Lung (tissue), 12 donors: ENCODE measurements around the gene MAPKAPK2. TPM values are rescaled to one million over a fixed set of nuclear protein-coding genes. Genes with fewer than 3 reads are reported as not detected.

Source experiments
- ATAC-seq: fragments of 200-7000 bp; cut with Tn5 transposase; one replicate; pipeline ENCODE4 v1.9.1; 2020; ENCODE audit warnings: moderate number of reproducible peaks; ENCODE audit not compliant: insufficient read depth, low FRiP score
- DNase-seq, 3 donors: peaks; one replicate each; pipeline ENCODE4 v3.0.0-alpha.2; 2013 to 2017
- H3K27ac ChIP-seq, 2 donors: one replicate each; pipeline ENCODE4 v1.5.1; 2013; ENCODE audit warnings: mild to moderate bottlenecking in 2 of 2, moderate library complexity in 2 of 2, control low read depth in 1 of 2, inconsistent platforms in 1 of 2, low read depth in 1 of 2, low read length in 1 of 2
- H3K27me3 ChIP-seq, 3 donors: one replicate each; pipeline ENCODE4 v1.5.1; 2013; ENCODE audit warnings: low read length in 2 of 3; ENCODE audit not compliant: control insufficient read depth in 3 of 3, insufficient read depth in 3 of 3
- H3K36me3 ChIP-seq, 4 donors: one replicate each; pipeline ENCODE4 v1.5.1; 2013; ENCODE audit warnings: low read length in 4 of 4, mild to moderate bottlenecking in 1 of 4, moderate library complexity in 1 of 4; ENCODE audit not compliant: control insufficient read depth in 4 of 4, insufficient read depth in 4 of 4
- H3K4me1 ChIP-seq, 5 donors: one replicate each; pipeline ENCODE4 v1.5.1; 2013; ENCODE audit warnings: low read length in 5 of 5, mild to moderate bottlenecking in 2 of 5, moderate library complexity in 1 of 5; ENCODE audit not compliant: control insufficient read depth in 5 of 5, insufficient read depth in 5 of 5
- H3K4me3 ChIP-seq: one replicate; pipeline ENCODE4 v1.5.1; 2013; ENCODE audit warnings: mild to moderate bottlenecking, control low read depth, moderate library complexity
- H3K9ac ChIP-seq, 2 donors: one replicate each; pipeline ENCODE4 v1.5.1; 2013; ENCODE audit warnings: low read length in 2 of 2, control low read depth in 1 of 2; ENCODE audit not compliant: insufficient read depth in 1 of 2
- H3K9me3 ChIP-seq, 4 donors: one replicate each; pipeline ENCODE4 v1.5.1; 2013; ENCODE audit warnings: low read length in 3 of 4, mild to moderate bottlenecking in 1 of 4, moderate library complexity in 1 of 4; ENCODE audit not compliant: control insufficient read depth in 4 of 4, insufficient read depth in 3 of 4
- WGBS, 2 donors: extraction: QIAGEN DNeasy Blood & Tissue Kit; methylation state at CpG; one replicate each; pipeline ENCODE4 v1.1.7; 2013; 5-methylcytosine and 5-hydroxymethylcytosine counted together
- polyA plus RNA-seq, 2 donors: library from polyadenylated mRNA; stranded (reverse); fragments of 200-250 nt; gene quantifications; one replicate each; pipeline ENCODE4 v1.2.1, GENCODE V29; 2013
- total RNA-seq, 2 donors: library from RNA; depleted of rRNA in 1 of 2; stranded (reverse); fragments of >200 nt in 1 of 2; gene quantifications; one replicate each; pipeline ENCODE4 v1.2.1, GENCODE V29; 2014 to 2021
- TF ChIP-seq, protein P1 (sequence below): IDR thresholded peaks from 2 replicates; pipeline ENCODE4 v1.5.1; 2012; ENCODE audit warnings: mild to moderate bottlenecking; ENCODE audit errors: control extremely low read depth, extremely low read depth
- donor health status: control.
- donor health status: control.
- donor health status: Bipolar disorder and iron deficiency.
- donor health status: healthy.
- donor health status: DM: yes; HTN: yes; CAD: no.

MAPKAPK2 gene
- total and polyA plus RNA-seq, 4 donors = 35.8 to 116 (median 75.1) TPM

DNA sequence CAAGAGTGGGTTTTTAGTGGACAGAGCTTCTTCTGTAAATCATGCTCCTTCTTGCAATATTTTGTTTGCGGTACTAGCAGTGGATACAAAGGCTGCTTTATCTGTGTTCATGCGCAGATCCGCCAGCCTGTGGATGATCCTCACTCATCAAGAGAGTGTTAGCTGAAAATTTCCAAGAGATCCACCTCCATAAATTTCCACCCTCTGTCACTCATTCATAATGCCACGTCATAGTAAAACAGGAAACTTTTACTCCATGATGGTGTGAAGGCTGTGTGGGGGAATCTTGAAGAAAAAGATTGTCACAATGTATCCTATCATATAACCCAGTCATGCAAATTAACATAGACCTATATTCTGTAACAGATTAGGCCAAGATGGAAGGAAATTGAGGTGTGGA lies 4.4 kb upstream of the MAPKAPK2 start:
- H3K27me3 ChIP-seq = peaks cover 0 to 6% (median 0%) of the 10 kb centered on the region in 3 donors
- DNase-seq (no peak), ATAC-seq (no peak)
- H3K4me1 ChIP-seq = peaks cover 0 to 6% (median 3%) of the 10 kb centered on the region in 5 donors
- no peak overlapping the region for H3K4me3 ChIP-seq
- no peaks in the 10 kb centered on the region for H3K9me3 ChIP-seq
- H3K36me3 ChIP-seq = no peaks in the 10 kb centered on the region
- no peak overlapping the region for H3K27ac ChIP-seq
- 73 to 77% methylated on average over 4 of the region's 4 CpGs for WGBS, 2 donors
- TF ChIP-seq, protein P1, sequence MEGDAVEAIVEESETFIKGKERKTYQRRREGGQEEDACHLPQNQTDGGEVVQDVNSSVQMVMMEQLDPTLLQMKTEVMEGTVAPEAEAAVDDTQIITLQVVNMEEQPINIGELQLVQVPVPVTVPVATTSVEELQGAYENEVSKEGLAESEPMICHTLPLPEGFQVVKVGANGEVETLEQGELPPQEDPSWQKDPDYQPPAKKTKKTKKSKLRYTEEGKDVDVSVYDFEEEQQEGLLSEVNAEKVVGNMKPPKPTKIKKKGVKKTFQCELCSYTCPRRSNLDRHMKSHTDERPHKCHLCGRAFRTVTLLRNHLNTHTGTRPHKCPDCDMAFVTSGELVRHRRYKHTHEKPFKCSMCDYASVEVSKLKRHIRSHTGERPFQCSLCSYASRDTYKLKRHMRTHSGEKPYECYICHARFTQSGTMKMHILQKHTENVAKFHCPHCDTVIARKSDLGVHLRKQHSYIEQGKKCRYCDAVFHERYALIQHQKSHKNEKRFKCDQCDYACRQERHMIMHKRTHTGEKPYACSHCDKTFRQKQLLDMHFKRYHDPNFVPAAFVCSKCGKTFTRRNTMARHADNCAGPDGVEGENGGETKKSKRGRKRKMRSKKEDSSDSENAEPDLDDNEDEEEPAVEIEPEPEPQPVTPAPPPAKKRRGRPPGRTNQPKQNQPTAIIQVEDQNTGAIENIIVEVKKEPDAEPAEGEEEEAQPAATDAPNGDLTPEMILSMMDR = no peak
- no peak overlapping the region for H3K9ac ChIP-seq

DNA sequence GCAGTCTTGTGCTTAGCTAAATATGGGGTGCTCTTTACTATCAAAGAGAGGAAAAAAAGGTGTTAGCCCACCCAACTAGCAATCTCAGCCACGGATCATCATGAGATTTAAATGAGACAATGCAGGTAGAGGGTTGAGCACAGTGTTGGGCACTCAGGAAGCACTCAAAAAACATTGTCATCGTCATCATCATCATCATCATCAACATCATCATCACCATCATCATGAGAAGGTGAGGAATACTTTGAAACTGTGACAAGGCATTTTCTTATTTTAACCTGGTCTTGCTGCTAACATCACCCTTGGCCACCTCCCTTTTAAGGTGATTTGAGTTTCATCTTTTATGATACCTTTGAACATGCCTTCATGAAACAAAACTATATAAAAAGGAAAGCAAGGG lies 3.3 kb upstream of the MAPKAPK2 start:
- Histone ChIP-seq H3K27me3 (peaks cover 0 to 6% (median 0%) of the 10 kb centered on the region in 3 donors), H3K9me3 (no peaks in the 10 kb centered on the region), H3K4me1 (peaks cover 0 to 7% (median under 1%) of the 10 kb centered on the region in 5 donors), H3K36me3 (no peaks in the 10 kb centered on the region), H3K27ac (no peak overlapping the region), H3K9ac (no peak overlapping the region), H3K4me3 (no peak overlapping the region)
- TF ChIP-seq, protein P1 = no peak
- 71 to 78% methylated on average over 2 of the region's 2 CpGs for WGBS, 2 donors
- no peak for DNase-seq
- no peak for ATAC-seq

DNA sequence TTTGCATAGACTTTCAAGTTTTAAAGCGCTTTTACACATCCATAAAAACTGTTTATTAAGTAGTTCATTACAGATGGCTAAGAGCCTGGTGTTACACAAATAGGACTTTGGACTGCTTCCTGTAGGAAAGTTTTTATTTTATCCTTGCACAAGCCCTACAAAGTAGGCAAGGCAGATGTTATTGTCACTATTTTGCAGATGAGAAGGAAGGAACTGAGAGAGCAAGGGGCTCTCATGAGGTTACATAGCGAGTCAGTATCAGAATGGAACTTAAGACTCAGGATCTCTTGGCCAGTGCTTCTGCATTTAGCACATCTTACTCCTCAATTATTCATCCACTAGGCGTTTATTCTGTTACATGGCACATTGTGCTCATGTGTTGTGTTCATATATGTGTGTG lies 2.6 kb upstream of the MAPKAPK2 start:
- Histone ChIP-seq H3K27me3 (peaks cover 0 to 6% (median 0%) of the 10 kb centered on the region in 3 donors), H3K36me3 (no peaks in the 10 kb centered on the region), H3K9me3 (no peaks in the 10 kb centered on the region), H3K4me3 (no peak overlapping the region), H3K4me1 (peaks cover 0 to 14% (median 6%) of the 10 kb centered on the region in 5 donors), H3K27ac (no peak overlapping the region), H3K9ac (no peak overlapping the region)
- WGBS, 2 donors = 79 to 80% methylated on average over 3 of the region's 3 CpGs
- no peak for ATAC-seq
- TF ChIP-seq, protein P1 = no peak
- DNase-seq = no peak

DNA sequence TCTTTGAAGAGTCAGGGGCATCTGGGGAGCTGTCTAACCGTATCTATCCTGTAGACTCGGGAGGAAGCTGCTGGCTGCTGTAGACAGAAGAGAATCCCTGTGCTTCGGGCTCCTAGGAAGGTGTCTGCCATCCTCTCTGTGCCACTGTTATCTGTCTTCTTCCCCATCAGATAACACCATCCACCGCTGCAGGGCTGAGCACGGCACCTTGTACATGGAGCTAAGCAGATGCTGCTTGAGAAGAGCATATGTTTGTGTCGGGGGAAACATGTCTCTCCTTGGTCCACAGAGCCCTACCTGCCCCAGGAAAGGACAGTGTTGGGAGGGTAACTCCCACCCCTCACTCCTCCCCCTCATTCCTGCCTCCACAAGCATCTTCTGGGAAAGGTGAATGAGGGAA lies 1.4 kb upstream of the MAPKAPK2 start:
- TF ChIP-seq, protein P1 = no peak
- H3K4me1 ChIP-seq = peaks cover 9 to 26% (median 13%) of the 10 kb centered on the region in 5 donors
- H3K4me3 ChIP-seq = no peak overlapping the region
- H3K27ac ChIP-seq = no peak overlapping the region
- DNase-seq = no peak
- no peak for ATAC-seq
- 88 to 91% methylated on average over 6 of the region's 6 CpGs for WGBS, 2 donors
- H3K36me3 ChIP-seq = no peaks in the 10 kb centered on the region
- H3K9me3 ChIP-seq = no peaks in the 10 kb centered on the region
- H3K9ac ChIP-seq = no peak overlapping the region
- peaks cover 0 to 6% (median 0%) of the 10 kb centered on the region in 3 donors for H3K27me3 ChIP-seq
